GM23338 (cell line): Measurements from ENCODE around the gene ZNF438. TPM values are rescaled to one million over a fixed set of nuclear protein-coding genes. Genes with fewer than 3 reads are reported as not detected.

Source experiments
- ATAC-seq: fragments of 200-7000 bp; cut with Tn5 transposase; 3 replicates; pipeline ENCODE4 v1.9.1; 2020
- DNase-seq: peaks from one replicate; pipeline ENCODE4 v3.0.0-alpha.2; 2015; ENCODE audit warnings: low spot score
- H2AFZ ChIP-seq: fragments of 200-600 bp; sonication (generic); 2 replicates; pipeline ENCODE4 v1.8.0; 2016; ENCODE audit warnings: antibody characterized with exemption, mild to moderate bottlenecking, moderate library complexity
- H3F3A ChIP-seq: fragments of 200-600 bp; sonication (generic); replicated peaks from 2 replicates; pipeline ENCODE4 v1.8.0; 2017; ENCODE audit warnings: antibody characterized with exemption, mixed run types, low read depth
- H3K27ac ChIP-seq: fragments of 200-600 bp; sonication (generic); 2 replicates; pipeline ENCODE4 v1.6.1; 2016; ENCODE audit warnings: low read depth
- H3K27me3 ChIP-seq: fragments of 200-600 bp; sonication (generic); 2 replicates; pipeline ENCODE4 v1.8.0; 2016; ENCODE audit warnings: mild to moderate bottlenecking, mixed run types, moderate library complexity; ENCODE audit not compliant: insufficient read depth
- H3K36me3 ChIP-seq: fragments of 200-600 bp; sonication (generic); 2 replicates; pipeline ENCODE4 v1.8.0; 2016; ENCODE audit warnings: mild to moderate bottlenecking; ENCODE audit not compliant: insufficient read depth
- H3K4me1 ChIP-seq: fragments of 200-600 bp; sonication (generic); 2 replicates; pipeline ENCODE4 v1.8.0; 2016; ENCODE audit warnings: mild to moderate bottlenecking, moderate library complexity; ENCODE audit not compliant: insufficient read depth
- H3K4me2 ChIP-seq: fragments of 200-600 bp; sonication (generic); 2 replicates; pipeline ENCODE4 v1.7.1; 2017; ENCODE audit warnings: mixed run types
- H3K4me3 ChIP-seq: fragments of 200-600 bp; sonication (generic); 2 replicates; pipeline ENCODE4 v1.6.1; 2016; ENCODE audit warnings: mixed run types
- H3K79me2 ChIP-seq: fragments of 200-600 bp; sonication (generic); replicated peaks from 2 replicates; pipeline ENCODE4 v1.8.0; 2017; ENCODE audit warnings: mild to moderate bottlenecking; ENCODE audit not compliant: insufficient read depth
- H3K9me2 ChIP-seq: fragments of 200-600 bp; sonication (generic); 2 replicates; pipeline ENCODE4 v1.8.0; 2017; ENCODE audit not compliant: insufficient read depth
- H4K20me1 ChIP-seq: fragments of 200-600 bp; sonication (generic); replicated peaks from 2 replicates; pipeline ENCODE4 v1.8.0; 2017; ENCODE audit warnings: mild to moderate bottlenecking; ENCODE audit not compliant: insufficient read depth
- H3K27ac Mint-ChIP-seq: 2 replicates; pipeline ENCODE4 v1.8.0; 2020; ENCODE audit warnings: inconsistent platforms, mild to moderate bottlenecking, moderate library complexity, mixed read lengths
- H3K27me3 Mint-ChIP-seq: 3 replicates; pipeline ENCODE4 v1.8.0; 2022; ENCODE audit warnings: low read depth, mild to moderate bottlenecking, moderate library complexity, mixed read lengths, inconsistent platforms; ENCODE audit not compliant: insufficient read depth, poor library complexity
- H3K36me3 Mint-ChIP-seq: 3 replicates; pipeline ENCODE4 v1.8.0; 2021; ENCODE audit warnings: low read depth, mild to moderate bottlenecking, inconsistent platforms, moderate library complexity, mixed read lengths
- H3K4me1 Mint-ChIP-seq: 3 replicates; pipeline ENCODE4 v1.8.0; 2020; ENCODE audit warnings: mild to moderate bottlenecking, inconsistent platforms, mixed read lengths
- H3K4me3 Mint-ChIP-seq: 3 replicates; pipeline ENCODE4 v1.8.0; 2021; ENCODE audit warnings: moderate library complexity, mild to moderate bottlenecking, inconsistent platforms, mixed read lengths
- H3K9me3 Mint-ChIP-seq: 3 replicates; pipeline ENCODE4 v1.8.0; 2020; ENCODE audit warnings: moderate library complexity, mild to moderate bottlenecking, inconsistent platforms, mixed read lengths
- CREB1 ChIP-seq: fragments of 250-450 bp; sonication (Bioruptor Pico); IDR thresholded peaks from 2 replicates; pipeline ENCODE4 v1.5.0; 2020; ENCODE audit warnings: low read depth, mild to moderate bottlenecking, moderate library complexity
- EZH2 ChIP-seq: fragments of 200-600 bp; sonication (generic); IDR thresholded peaks from one replicate; pipeline ENCODE4 v1.8.0; 2017; ENCODE audit warnings: antibody characterized with exemption, mild to moderate bottlenecking, low read depth; ENCODE audit not compliant: unreplicated experiment
- EZH2phosphoT487 ChIP-seq: fragments of 200-600 bp; sonication (generic); IDR thresholded peaks from one replicate; pipeline ENCODE4 v1.8.1; 2018; ENCODE audit warnings: antibody characterized with exemption; ENCODE audit not compliant: unreplicated experiment
- JUNB ChIP-seq: IDR thresholded peaks from one replicate; pipeline ENCODE4 v1.6.1; 2016; ENCODE audit warnings: antibody characterized with exemption; ENCODE audit not compliant: unreplicated experiment
- NANOG ChIP-seq: IDR thresholded peaks from 2 replicates; pipeline ENCODE4 v1.6.1; 2016; ENCODE audit warnings: antibody characterized with exemption, borderline replicate concordance
- POLR2AphosphoS5 ChIP-seq: IDR thresholded peaks from 2 replicates; pipeline ENCODE4 v1.6.1; 2016; ENCODE audit warnings: antibody characterized with exemption, low read depth
- REST ChIP-seq: IDR thresholded peaks from one replicate; pipeline ENCODE4 v1.6.1; 2018; ENCODE audit warnings: antibody characterized with exemption; ENCODE audit not compliant: unreplicated experiment
- STAT1 ChIP-seq: IDR thresholded peaks from one replicate; pipeline ENCODE4 v1.6.1; 2016; ENCODE audit warnings: antibody characterized with exemption; ENCODE audit not compliant: unreplicated experiment
- ZNF114 ChIP-seq: fragments of 250-450 bp; sonication (Bioruptor Pico); IDR thresholded peaks from 2 replicates; pipeline ENCODE4 v1.5.0; 2020; ENCODE audit warnings: mild to moderate bottlenecking, moderate library complexity
- ZNF331 ChIP-seq: fragments of 250-450 bp; sonication (Bioruptor Pico); IDR thresholded peaks from 2 replicates; pipeline ENCODE4 v1.5.0; 2020; ENCODE audit warnings: low read depth, mild to moderate bottlenecking, moderate library complexity
- polyA plus RNA-seq: library from polyadenylated mRNA; unstranded; fragments of >200 nt; fragmentation: Nextera tagmentation; extraction: Ambion mirVana; gene quantifications from 2 replicates; pipeline ENCODE4 v1.2.1, GENCODE V29; 2016
- total RNA-seq: library from RNA; depleted of rRNA; stranded (reverse); fragments of >200 nt; shearing (Covaris generic); gene quantifications from 2 replicates; pipeline ENCODE4 v1.2.3, GENCODE V29; 2014
- TF ChIP-seq, protein P1 (sequence below): IDR thresholded peaks from 2 replicates; pipeline ENCODE4 v1.6.1; 2016; ENCODE audit warnings: antibody characterized with exemption
- TF ChIP-seq, protein P2 (sequence below): fragments of 250-450 bp; sonication (Bioruptor Pico); IDR thresholded peaks from 2 replicates; pipeline ENCODE4 v1.5.0; 2020; ENCODE audit warnings: mild to moderate bottlenecking, moderate library complexity
- TF ChIP-seq, protein P3 (sequence below), 2 experiments: fragments of 200-600 bp in 1 of 2; sonication (generic) in 1 of 2; conservative IDR thresholded peaks; 2 replicates each; pipeline versions ENCODE4 v1.5.1 to v1.6.1; 2016 to 2017; ENCODE audit warnings: antibody characterized with exemption in 2 of 2, low read depth in 2 of 2, mild to moderate bottlenecking in 2 of 2, moderate library complexity in 1 of 2

The ZNF438 gene
- total and polyA plus RNA-seq, 2 experiments from 2014 or later: 0.91 to 0.94 TPM

GRCh38 chr10:30931094-30931493, 100.6 kb downstream of the ZNF438 start:
- Mint-ChIP-seq H3K36me3 (peaks cover 38% of the 10 kb centered on the region), H3K4me3 (no peak overlapping the region), H3K4me1 (no peaks in the 10 kb centered on the region; the same call in 2 of the 3 replicates), H3K27me3 (peaks cover under 1% of the 10 kb centered on the region), H3K9me3 (peaks cover 28% of the 10 kb centered on the region), H3K27ac (no peak overlapping the region)
- no peak overlapping the region for H2AFZ ChIP-seq
- peaks cover 4% of the 10 kb centered on the region; the same call in 1 of the 2 replicates for H3K9me2 ChIP-seq
- no peaks in the 10 kb centered on the region for H4K20me1 ChIP-seq
- no peak for TF ChIP-seq POLR2AphosphoS5
- no peak for TF ChIP-seq EZH2phosphoT487
- no peak for TF ChIP-seq NANOG
- TF ChIP-seq REST: no peak
- TF ChIP-seq, protein P1, sequence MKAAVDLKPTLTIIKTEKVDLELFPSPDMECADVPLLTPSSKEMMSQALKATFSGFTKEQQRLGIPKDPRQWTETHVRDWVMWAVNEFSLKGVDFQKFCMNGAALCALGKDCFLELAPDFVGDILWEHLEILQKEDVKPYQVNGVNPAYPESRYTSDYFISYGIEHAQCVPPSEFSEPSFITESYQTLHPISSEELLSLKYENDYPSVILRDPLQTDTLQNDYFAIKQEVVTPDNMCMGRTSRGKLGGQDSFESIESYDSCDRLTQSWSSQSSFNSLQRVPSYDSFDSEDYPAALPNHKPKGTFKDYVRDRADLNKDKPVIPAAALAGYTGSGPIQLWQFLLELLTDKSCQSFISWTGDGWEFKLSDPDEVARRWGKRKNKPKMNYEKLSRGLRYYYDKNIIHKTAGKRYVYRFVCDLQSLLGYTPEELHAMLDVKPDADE: no peak
- TF ChIP-seq EZH2: no peak
- no peak for TF ChIP-seq ZNF331
- no peak for TF ChIP-seq JUNB
- TF ChIP-seq CREB1: no peak
- TF ChIP-seq, protein P2, sequence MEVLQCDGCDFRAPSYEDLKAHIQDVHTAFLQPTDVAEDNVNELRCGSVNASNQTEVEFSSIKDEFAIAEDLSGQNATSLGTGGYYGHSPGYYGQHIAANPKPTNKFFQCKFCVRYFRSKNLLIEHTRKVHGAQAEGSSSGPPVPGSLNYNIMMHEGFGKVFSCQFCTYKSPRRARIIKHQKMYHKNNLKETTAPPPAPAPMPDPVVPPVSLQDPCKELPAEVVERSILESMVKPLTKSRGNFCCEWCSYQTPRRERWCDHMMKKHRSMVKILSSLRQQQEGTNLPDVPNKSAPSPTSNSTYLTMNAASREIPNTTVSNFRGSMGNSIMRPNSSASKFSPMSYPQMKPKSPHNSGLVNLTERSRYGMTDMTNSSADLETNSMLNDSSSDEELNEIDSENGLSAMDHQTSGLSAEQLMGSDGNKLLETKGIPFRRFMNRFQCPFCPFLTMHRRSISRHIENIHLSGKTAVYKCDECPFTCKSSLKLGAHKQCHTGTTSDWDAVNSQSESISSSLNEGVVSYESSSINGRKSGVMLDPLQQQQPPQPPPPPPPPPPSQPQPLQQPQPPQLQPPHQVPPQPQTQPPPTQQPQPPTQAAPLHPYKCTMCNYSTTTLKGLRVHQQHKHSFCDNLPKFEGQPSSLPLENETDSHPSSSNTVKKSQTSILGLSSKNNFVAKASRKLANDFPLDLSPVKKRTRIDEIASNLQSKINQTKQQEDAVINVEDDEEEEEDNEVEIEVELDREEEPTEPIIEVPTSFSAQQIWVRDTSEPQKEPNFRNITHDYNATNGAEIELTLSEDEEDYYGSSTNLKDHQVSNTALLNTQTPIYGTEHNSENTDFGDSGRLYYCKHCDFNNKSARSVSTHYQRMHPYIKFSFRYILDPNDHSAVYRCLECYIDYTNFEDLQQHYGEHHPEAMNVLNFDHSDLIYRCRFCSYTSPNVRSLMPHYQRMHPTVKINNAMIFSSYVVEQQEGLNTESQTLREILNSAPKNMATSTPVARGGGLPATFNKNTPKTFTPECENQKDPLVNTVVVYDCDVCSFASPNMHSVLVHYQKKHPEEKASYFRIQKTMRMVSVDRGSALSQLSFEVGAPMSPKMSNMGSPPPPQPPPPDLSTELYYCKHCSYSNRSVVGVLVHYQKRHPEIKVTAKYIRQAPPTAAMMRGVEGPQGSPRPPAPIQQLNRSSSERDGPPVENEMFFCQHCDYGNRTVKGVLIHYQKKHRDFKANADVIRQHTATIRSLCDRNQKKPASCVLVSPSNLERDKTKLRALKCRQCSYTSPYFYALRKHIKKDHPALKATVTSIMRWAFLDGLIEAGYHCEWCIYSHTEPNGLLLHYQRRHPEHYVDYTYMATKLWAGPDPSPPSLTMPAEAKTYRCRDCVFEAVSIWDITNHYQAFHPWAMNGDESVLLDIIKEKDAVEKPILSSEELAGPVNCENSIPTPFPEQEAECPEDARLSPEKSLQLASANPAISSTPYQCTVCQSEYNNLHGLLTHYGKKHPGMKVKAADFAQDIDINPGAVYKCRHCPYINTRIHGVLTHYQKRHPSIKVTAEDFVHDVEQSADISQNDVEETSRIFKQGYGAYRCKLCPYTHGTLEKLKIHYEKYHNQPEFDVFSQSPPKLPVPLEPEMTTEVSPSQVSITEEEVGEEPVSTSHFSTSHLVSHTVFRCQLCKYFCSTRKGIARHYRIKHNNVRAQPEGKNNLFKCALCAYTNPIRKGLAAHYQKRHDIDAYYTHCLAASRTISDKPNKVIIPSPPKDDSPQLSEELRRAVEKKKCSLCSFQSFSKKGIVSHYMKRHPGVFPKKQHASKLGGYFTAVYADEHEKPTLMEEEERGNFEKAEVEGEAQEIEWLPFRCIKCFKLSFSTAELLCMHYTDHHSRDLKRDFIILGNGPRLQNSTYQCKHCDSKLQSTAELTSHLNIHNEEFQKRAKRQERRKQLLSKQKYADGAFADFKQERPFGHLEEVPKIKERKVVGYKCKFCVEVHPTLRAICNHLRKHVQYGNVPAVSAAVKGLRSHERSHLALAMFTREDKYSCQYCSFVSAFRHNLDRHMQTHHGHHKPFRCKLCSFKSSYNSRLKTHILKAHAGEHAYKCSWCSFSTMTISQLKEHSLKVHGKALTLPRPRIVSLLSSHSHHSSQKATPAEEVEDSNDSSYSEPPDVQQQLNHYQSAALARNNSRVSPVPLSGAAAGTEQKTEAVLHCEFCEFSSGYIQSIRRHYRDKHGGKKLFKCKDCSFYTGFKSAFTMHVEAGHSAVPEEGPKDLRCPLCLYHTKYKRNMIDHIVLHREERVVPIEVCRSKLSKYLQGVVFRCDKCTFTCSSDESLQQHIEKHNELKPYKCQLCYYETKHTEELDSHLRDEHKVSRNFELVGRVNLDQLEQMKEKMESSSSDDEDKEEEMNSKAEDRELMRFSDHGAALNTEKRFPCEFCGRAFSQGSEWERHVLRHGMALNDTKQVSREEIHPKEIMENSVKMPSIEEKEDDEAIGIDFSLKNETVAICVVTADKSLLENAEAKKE (CRISPR knock-in tag): no peak
- TF ChIP-seq ZNF114: no peak
- TF ChIP-seq STAT1: no peak
- TF ChIP-seq, protein P3, sequence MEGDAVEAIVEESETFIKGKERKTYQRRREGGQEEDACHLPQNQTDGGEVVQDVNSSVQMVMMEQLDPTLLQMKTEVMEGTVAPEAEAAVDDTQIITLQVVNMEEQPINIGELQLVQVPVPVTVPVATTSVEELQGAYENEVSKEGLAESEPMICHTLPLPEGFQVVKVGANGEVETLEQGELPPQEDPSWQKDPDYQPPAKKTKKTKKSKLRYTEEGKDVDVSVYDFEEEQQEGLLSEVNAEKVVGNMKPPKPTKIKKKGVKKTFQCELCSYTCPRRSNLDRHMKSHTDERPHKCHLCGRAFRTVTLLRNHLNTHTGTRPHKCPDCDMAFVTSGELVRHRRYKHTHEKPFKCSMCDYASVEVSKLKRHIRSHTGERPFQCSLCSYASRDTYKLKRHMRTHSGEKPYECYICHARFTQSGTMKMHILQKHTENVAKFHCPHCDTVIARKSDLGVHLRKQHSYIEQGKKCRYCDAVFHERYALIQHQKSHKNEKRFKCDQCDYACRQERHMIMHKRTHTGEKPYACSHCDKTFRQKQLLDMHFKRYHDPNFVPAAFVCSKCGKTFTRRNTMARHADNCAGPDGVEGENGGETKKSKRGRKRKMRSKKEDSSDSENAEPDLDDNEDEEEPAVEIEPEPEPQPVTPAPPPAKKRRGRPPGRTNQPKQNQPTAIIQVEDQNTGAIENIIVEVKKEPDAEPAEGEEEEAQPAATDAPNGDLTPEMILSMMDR (conservative IDR thresholded peaks at IDR 0.05; ENCODE audit: low read depth in 2 of 2): no peak
- no peak for ATAC-seq
- no peaks in the 10 kb centered on the region for H3F3A ChIP-seq
- no peaks in the 10 kb centered on the region for H3K27me3 ChIP-seq
- no peaks in the 10 kb centered on the region for H3K79me2 ChIP-seq
- H3K36me3 ChIP-seq: no peaks in the 10 kb centered on the region
- no peaks in the 10 kb centered on the region for H3K4me1 ChIP-seq
- no peak overlapping the region for H3K4me2 ChIP-seq
- no peak overlapping the region for H3K4me3 ChIP-seq
- no peak for DNase-seq
- H3K27ac ChIP-seq: no peak overlapping the region
